ACC112 (cell line): ENCODE data around the gene GPR153.
A peak's percentile ranks its signal among the peaks of the same experiment; 100 is the strongest.

Experiments used
- H2AFZ ChIP-seq: fragments of 200-600 bp; sonication (generic); one replicate; pipeline ENCODE4 v1.6.0; 2017; ENCODE audit warnings: antibody characterized with exemption, low read length; ENCODE audit not compliant: unreplicated experiment
- H3K27ac ChIP-seq: fragments of 200-600 bp; sonication (generic); 2 replicates; pipeline ENCODE4 v1.5.1; 2014; ENCODE audit warnings: low read depth, mild to moderate bottlenecking, antibody characterized with exemption, low read length, moderate library complexity
- H3K27me3 ChIP-seq: fragments of 200-600 bp; sonication (generic); 2 replicates; pipeline ENCODE4 v1.6.1; 2014; ENCODE audit warnings: mild to moderate bottlenecking, antibody characterized with exemption, low read length, moderate library complexity, mixed read lengths; ENCODE audit not compliant: insufficient read depth
- H3K36me3 ChIP-seq: fragments of 200-600 bp; sonication (generic); 2 replicates; pipeline ENCODE4 v1.6.1; 2016; ENCODE audit warnings: mild to moderate bottlenecking, antibody characterized with exemption, low read length, moderate library complexity, mixed read lengths; ENCODE audit not compliant: insufficient read depth
- H3K4me1 ChIP-seq: fragments of 200-600 bp; sonication (generic); one replicate; pipeline ENCODE4 v1.6.1; 2016; ENCODE audit warnings: low read length, mixed read lengths; ENCODE audit not compliant: insufficient read depth, unreplicated experiment, control insufficient read depth
- H3K4me3 ChIP-seq: fragments of 200-600 bp; sonication (generic); 2 replicates; pipeline ENCODE4 v1.5.1; 2014; ENCODE audit warnings: mild to moderate bottlenecking, low read depth, low read length
- H3K79me2 ChIP-seq: fragments of 200-600 bp; sonication (generic); one replicate; pipeline ENCODE4 v1.6.0; 2016; ENCODE audit warnings: low read length; ENCODE audit not compliant: control insufficient read depth, unreplicated experiment, insufficient read depth

GPR153 gene

GRCh38 chr1:6241107-6241886 is 19.6 kb downstream of the GPR153 start:
- no peak overlapping the region for H3K27ac ChIP-seq
- no peaks in the 10 kb centered on the region for H3K79me2 ChIP-seq
- H3K36me3 ChIP-seq = no peaks in the 10 kb centered on the region
- no peaks in the 10 kb centered on the region for H3K4me1 ChIP-seq
- no peak overlapping the region for H3K4me3 ChIP-seq
- no peak overlapping the region for H2AFZ ChIP-seq
- H3K27me3 ChIP-seq = peaks cover 55% of the 10 kb centered on the region

- peaks cover 43% of the 10 kb centered on the region for H3K27me3 ChIP-seq
- no peak overlapping the region for H3K27ac ChIP-seq
- H3K4me1 ChIP-seq = no peaks in the 10 kb centered on the region
- no peak overlapping the region for H2AFZ ChIP-seq
- peaks cover 6% of the 10 kb centered on the region for H3K79me2 ChIP-seq
- no peaks in the 10 kb centered on the region for H3K36me3 ChIP-seq
- no peak overlapping the region for H3K4me3 ChIP-seq
These were observed 20.7 kb downstream of the GPR153 start for GRCh38 chr1:6239950-6240768.

GRCh38 chr1:6239213-6239752 is 21.6 kb downstream of the GPR153 start:
- H3K36me3 ChIP-seq = no peaks in the 10 kb centered on the region
- H3K27me3 ChIP-seq = peaks cover 38% of the 10 kb centered on the region
- no peak overlapping the region for H2AFZ ChIP-seq
- H3K27ac ChIP-seq = no peak overlapping the region
- peaks cover 2% of the 10 kb centered on the region for H3K4me1 ChIP-seq
- H3K79me2 ChIP-seq = peaks cover 15% of the 10 kb centered on the region
- H3K4me3 ChIP-seq = no peak overlapping the region

- Histone ChIP-seq H3K27me3 (peaks cover 17% of the 10 kb centered on the region), H3K27ac (no peak overlapping the region), H3K4me1 (peaks cover 13% of the 10 kb centered on the region), H3K79me2 (peaks cover 27% of the 10 kb centered on the region), H3K36me3 (peaks cover 4% of the 10 kb centered on the region), H2AFZ (no peak overlapping the region), H3K4me3 (no peak overlapping the region)
These were observed 23.8 kb downstream of the GPR153 start for GRCh38 chr1:6237093-6237492.

- Histone ChIP-seq H3K27ac (peak overlapping the region; percentile 38; the same call in 1 of the 2 replicates), H3K4me1 (peaks cover 13% of the 10 kb centered on the region), H3K4me3 (peak overlapping the region; percentile 90), H3K36me3 (peaks cover 4% of the 10 kb centered on the region), H3K27me3 (no peaks in the 10 kb centered on the region), H2AFZ (peak overlapping the region; percentile 55), H3K79me2 (peaks cover 27% of the 10 kb centered on the region)
These were observed 25.6 kb downstream of the GPR153 start for GRCh38 chr1:6235296-6235677.

GRCh38 chr1:6234502-6235295 is 26.2 kb downstream of the GPR153 start:
- peak overlapping the region; percentile 90 for H3K4me3 ChIP-seq
- no peaks in the 10 kb centered on the region for H3K27me3 ChIP-seq
- H3K36me3 ChIP-seq = peaks cover 6% of the 10 kb centered on the region
- H3K79me2 ChIP-seq = peaks cover 27% of the 10 kb centered on the region
- H3K4me1 ChIP-seq = peaks cover 13% of the 10 kb centered on the region
- peak overlapping the region; percentile 55 for H2AFZ ChIP-seq
- peak overlapping the region; percentile 38; the same call in 1 of the 2 replicates for H3K27ac ChIP-seq

GRCh38 chr1:6233376-6233775 is 27.5 kb downstream of the GPR153 start:
- no peak overlapping the region for H3K4me3 ChIP-seq
- no peak overlapping the region for H2AFZ ChIP-seq
- peaks cover 27% of the 10 kb centered on the region for H3K79me2 ChIP-seq
- H3K27me3 ChIP-seq = no peaks in the 10 kb centered on the region
- H3K4me1 ChIP-seq = peaks cover 13% of the 10 kb centered on the region
- H3K27ac ChIP-seq = no peak overlapping the region
- H3K36me3 ChIP-seq = peaks cover 6% of the 10 kb centered on the region

GRCh38 chr1:6225651-6226050 is 35.2 kb downstream of the GPR153 start:
- Histone ChIP-seq H3K4me1 (peaks cover 7% of the 10 kb centered on the region), H3K79me2 (peaks cover 5% of the 10 kb centered on the region), H3K4me3 (no peak overlapping the region), H3K27ac (no peak overlapping the region), H3K27me3 (no peaks in the 10 kb centered on the region), H3K36me3 (peaks cover 25% of the 10 kb centered on the region), H2AFZ (no peak overlapping the region)

- no peaks in the 10 kb centered on the region for H3K27me3 ChIP-seq
- H3K36me3 ChIP-seq = peaks cover 23% of the 10 kb centered on the region
- H3K4me1 ChIP-seq = peaks cover 7% of the 10 kb centered on the region
- no peak overlapping the region for H3K4me3 ChIP-seq
- peaks cover 5% of the 10 kb centered on the region for H3K79me2 ChIP-seq
- H2AFZ ChIP-seq = no peak overlapping the region
- H3K27ac ChIP-seq = no peak overlapping the region
These were observed 36.2 kb downstream of the GPR153 start for GRCh38 chr1:6224718-6225117.

GRCh38 chr1:6223617-6224016 is 37.3 kb downstream of the GPR153 start:
- Histone ChIP-seq H3K79me2 (peaks cover 5% of the 10 kb centered on the region), H3K4me1 (peaks cover 7% of the 10 kb centered on the region), H3K36me3 (peaks cover 22% of the 10 kb centered on the region), H3K27ac (no peak overlapping the region), H2AFZ (no peak overlapping the region), H3K27me3 (no peaks in the 10 kb centered on the region), H3K4me3 (no peak overlapping the region)
